OCI-LY3 (cell line): Measurements from ENCODE around the gene GPR65.
A peak's percentile ranks its signal among the peaks of the same experiment; 100 is the strongest.

ENCODE experiments used
- EZH2phosphoT487 ChIP-seq: fragments of 200-600 bp; shearing (Covaris generic); IDR thresholded peaks from 2 replicates; pipeline ENCODE4 v1.6.1; 2018; ENCODE audit warnings: antibody characterized with exemption, mixed run types, low read depth
- TF ChIP-seq, protein P1 (sequence below): fragments of 200-600, 300-600 bp; sonication (generic); IDR thresholded peaks from 2 replicates; pipeline ENCODE4 v1.5.1; 2014; ENCODE audit warnings: antibody characterized with exemption, low read length, low read depth

DNA sequence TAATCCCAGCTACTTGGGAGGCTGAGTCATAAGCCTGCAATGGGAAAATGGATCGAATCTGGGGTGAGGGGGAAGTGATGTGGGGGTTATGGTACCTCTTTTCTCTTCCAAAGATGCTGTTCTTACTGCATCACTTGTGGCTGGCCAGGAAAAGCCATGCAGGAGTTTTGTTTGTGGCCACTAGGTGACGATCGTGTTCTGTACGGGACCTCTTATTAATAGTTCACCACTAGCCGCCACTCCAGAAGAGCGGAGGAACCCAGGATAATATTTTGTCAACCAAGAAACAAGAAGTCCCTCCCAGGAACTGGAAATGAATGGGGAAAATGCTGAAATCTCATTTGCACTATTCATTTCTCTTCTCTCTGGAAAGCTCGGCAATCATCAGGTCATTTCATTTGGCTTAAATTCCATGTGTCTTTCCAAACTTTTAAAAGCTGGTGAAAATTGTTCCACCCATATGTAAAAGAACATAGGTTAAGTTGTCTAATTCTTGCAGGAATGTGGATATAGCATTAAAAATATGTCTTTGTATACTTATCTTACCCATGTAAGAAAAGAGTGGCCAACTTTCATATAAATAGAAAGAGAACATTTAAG, 8.9 kb downstream of the GPR65 start:
- TF ChIP-seq, protein P1, sequence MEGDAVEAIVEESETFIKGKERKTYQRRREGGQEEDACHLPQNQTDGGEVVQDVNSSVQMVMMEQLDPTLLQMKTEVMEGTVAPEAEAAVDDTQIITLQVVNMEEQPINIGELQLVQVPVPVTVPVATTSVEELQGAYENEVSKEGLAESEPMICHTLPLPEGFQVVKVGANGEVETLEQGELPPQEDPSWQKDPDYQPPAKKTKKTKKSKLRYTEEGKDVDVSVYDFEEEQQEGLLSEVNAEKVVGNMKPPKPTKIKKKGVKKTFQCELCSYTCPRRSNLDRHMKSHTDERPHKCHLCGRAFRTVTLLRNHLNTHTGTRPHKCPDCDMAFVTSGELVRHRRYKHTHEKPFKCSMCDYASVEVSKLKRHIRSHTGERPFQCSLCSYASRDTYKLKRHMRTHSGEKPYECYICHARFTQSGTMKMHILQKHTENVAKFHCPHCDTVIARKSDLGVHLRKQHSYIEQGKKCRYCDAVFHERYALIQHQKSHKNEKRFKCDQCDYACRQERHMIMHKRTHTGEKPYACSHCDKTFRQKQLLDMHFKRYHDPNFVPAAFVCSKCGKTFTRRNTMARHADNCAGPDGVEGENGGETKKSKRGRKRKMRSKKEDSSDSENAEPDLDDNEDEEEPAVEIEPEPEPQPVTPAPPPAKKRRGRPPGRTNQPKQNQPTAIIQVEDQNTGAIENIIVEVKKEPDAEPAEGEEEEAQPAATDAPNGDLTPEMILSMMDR, result peak; percentile 86
- TF ChIP-seq EZH2phosphoT487, result no peak
